ENCODE data around the gene EBF3.

DNA sequence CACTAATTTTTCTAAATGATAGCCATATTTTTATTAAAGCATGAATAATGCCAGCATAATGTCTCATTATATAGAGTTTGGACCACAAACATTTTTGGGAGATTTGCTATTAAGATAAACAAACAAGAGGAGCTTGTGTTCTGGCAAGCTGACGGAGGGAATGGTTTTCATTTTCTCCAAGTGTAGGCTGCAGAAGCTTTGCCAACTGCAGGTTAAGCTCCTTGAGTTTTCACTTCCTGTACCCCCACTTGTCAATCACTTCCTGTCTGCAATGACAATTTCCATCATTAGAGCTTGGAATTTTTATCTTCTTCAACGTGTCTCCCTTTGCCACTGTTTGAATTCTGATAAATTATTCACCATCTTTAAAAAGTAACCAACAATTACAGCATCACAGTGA, 13.4 kb downstream of the EBF3 start:
- TF ChIP-seq, protein P1, sequence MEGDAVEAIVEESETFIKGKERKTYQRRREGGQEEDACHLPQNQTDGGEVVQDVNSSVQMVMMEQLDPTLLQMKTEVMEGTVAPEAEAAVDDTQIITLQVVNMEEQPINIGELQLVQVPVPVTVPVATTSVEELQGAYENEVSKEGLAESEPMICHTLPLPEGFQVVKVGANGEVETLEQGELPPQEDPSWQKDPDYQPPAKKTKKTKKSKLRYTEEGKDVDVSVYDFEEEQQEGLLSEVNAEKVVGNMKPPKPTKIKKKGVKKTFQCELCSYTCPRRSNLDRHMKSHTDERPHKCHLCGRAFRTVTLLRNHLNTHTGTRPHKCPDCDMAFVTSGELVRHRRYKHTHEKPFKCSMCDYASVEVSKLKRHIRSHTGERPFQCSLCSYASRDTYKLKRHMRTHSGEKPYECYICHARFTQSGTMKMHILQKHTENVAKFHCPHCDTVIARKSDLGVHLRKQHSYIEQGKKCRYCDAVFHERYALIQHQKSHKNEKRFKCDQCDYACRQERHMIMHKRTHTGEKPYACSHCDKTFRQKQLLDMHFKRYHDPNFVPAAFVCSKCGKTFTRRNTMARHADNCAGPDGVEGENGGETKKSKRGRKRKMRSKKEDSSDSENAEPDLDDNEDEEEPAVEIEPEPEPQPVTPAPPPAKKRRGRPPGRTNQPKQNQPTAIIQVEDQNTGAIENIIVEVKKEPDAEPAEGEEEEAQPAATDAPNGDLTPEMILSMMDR (IDR thresholded peaks at IDR 0.05; ENCODE audit: low read depth, low read length) = no peak
- TF ChIP-seq EZH2phosphoT487 (IDR thresholded peaks at IDR 0.05; ENCODE audit: low read depth) = no peak
